Central memory CD4-positive, alpha-beta T cell (primary cell): ENCODE measurements around the gene PDCL2.

Source experiments
- DNase-seq: peaks from one replicate; pipeline ENCODE4 v3.0.0; 2022

Gene PDCL2

GRCh38 chr4:55530691-55531090 lies 61.4 kb downstream of the PDCL2 start:
- no peak for DNase-seq

- no peak for DNase-seq
Observed at GRCh38 chr4:55530167-55530566, 61.9 kb downstream of the PDCL2 start.

- no peak for DNase-seq
Observed at GRCh38 chr4:55528491-55528890, 63.6 kb downstream of the PDCL2 start.

- DNase-seq: no peak
Observed at GRCh38 chr4:55524844-55525571, 67.0 kb downstream of the PDCL2 start.

GRCh38 chr4:55518442-55518841 lies 73.6 kb downstream of the PDCL2 start:
- no peak for DNase-seq

GRCh38 chr4:55517526-55518229 lies 74.4 kb downstream of the PDCL2 start:
- DNase-seq: no peak

GRCh38 chr4:55512922-55513571 lies 79.0 kb downstream of the PDCL2 start:
- DNase-seq: no peak

GRCh38 chr4:55512077-55512476 lies 80.0 kb downstream of the PDCL2 start:
- no peak for DNase-seq

GRCh38 chr4:55510685-55511084 lies 81.4 kb downstream of the PDCL2 start:
- DNase-seq: no peak

GRCh38 chr4:55509266-55509665 lies 82.8 kb downstream of the PDCL2 start:
- DNase-seq: no peak

- no peak for DNase-seq
Observed at GRCh38 chr4:55507612-55508011, 84.4 kb downstream of the PDCL2 start.
